ENCODE results near the gene RNH1. TPM values are rescaled to one million over a fixed set of nuclear protein-coding genes. Genes with fewer than 3 reads are reported as not detected.

Gene RNH1
- total and polyA plus RNA-seq, 2 donors (not counting 1 experiment from before 2014, with no cell fraction given): 102 to 561 TPM

GRCh38 chr11:491358-491757 is 15.7 kb downstream of the RNH1 start:
- Histone ChIP-seq H3K4me2 (ENCODE audit: extremely low read depth, insufficient read depth, low read length) (no peak overlapping the region), H2AFZ (ENCODE audit: low read length) (no peak overlapping the region), H3K36me3 (ENCODE audit: control insufficient read depth, insufficient read depth, low read length) (peaks cover 11% of the 10 kb centered on the region), H4K20me1 (ENCODE audit: control insufficient read depth, extremely low read depth, insufficient read depth, low read length) (no peaks in the 10 kb centered on the region), H3K4me1 (ENCODE audit: control insufficient read depth, extremely low read depth, insufficient read depth, low read length) (no peaks in the 10 kb centered on the region), H3K27ac (ENCODE audit: insufficient read depth, low read length) (no peak overlapping the region), H3K9ac (ENCODE audit: insufficient read depth, low read length) (no peak overlapping the region), H3K79me2 (ENCODE audit: control insufficient read depth, insufficient read depth, low read length) (no peaks in the 10 kb centered on the region), H3K27me3 (ENCODE audit: control insufficient read depth, insufficient read depth, low read length) (no peaks in the 10 kb centered on the region), H3K4me3 (replicated peaks in 1 of 4; ENCODE audit: control extremely low read depth in 1 of 4, insufficient read depth in 1 of 4, low read depth in 3 of 4, low read length in 4 of 4) (no peak overlapping the region), H3K9me3 (ENCODE audit: control insufficient read depth, insufficient read depth, low read depth, low read length) (no peaks in the 10 kb centered on the region)
- no peak for DNase-seq (ENCODE audit: low read depth in 2 of 2)
- TF ChIP-seq, protein P1, sequence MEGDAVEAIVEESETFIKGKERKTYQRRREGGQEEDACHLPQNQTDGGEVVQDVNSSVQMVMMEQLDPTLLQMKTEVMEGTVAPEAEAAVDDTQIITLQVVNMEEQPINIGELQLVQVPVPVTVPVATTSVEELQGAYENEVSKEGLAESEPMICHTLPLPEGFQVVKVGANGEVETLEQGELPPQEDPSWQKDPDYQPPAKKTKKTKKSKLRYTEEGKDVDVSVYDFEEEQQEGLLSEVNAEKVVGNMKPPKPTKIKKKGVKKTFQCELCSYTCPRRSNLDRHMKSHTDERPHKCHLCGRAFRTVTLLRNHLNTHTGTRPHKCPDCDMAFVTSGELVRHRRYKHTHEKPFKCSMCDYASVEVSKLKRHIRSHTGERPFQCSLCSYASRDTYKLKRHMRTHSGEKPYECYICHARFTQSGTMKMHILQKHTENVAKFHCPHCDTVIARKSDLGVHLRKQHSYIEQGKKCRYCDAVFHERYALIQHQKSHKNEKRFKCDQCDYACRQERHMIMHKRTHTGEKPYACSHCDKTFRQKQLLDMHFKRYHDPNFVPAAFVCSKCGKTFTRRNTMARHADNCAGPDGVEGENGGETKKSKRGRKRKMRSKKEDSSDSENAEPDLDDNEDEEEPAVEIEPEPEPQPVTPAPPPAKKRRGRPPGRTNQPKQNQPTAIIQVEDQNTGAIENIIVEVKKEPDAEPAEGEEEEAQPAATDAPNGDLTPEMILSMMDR (conservative IDR thresholded peaks at IDR 0.05 in 1 of 2, IDR thresholded peaks at IDR 0.05 in 1 of 2; ENCODE audit: low read depth in 1 of 2, low read length in 2 of 2): no peak
- TF ChIP-seq EZH2 (IDR thresholded peaks at IDR 0.05; ENCODE audit: low read length, missing control alignments): no peak

- H3K9me3 ChIP-seq (ENCODE audit: control insufficient read depth, insufficient read depth, low read depth, low read length): no peaks in the 10 kb centered on the region
- no peak overlapping the region for H3K9ac ChIP-seq (ENCODE audit: insufficient read depth, low read length)
- no peak overlapping the region for H2AFZ ChIP-seq (ENCODE audit: low read length)
- no peak overlapping the region for H3K27ac ChIP-seq (ENCODE audit: insufficient read depth, low read length)
- TF ChIP-seq EZH2 (IDR thresholded peaks at IDR 0.05; ENCODE audit: low read length, missing control alignments): no peak
- H3K4me2 ChIP-seq (ENCODE audit: extremely low read depth, insufficient read depth, low read length): no peak overlapping the region
- H3K79me2 ChIP-seq (ENCODE audit: control insufficient read depth, insufficient read depth, low read length): no peaks in the 10 kb centered on the region
- H3K36me3 ChIP-seq (ENCODE audit: control insufficient read depth, insufficient read depth, low read length): peaks cover 11% of the 10 kb centered on the region
- H3K4me3 ChIP-seq (replicated peaks in 1 of 4; ENCODE audit: control extremely low read depth in 1 of 4, insufficient read depth in 1 of 4, low read depth in 3 of 4, low read length in 4 of 4): no peak overlapping the region
- H3K4me1 ChIP-seq (ENCODE audit: control insufficient read depth, extremely low read depth, insufficient read depth, low read length): no peaks in the 10 kb centered on the region
- H4K20me1 ChIP-seq (ENCODE audit: control insufficient read depth, extremely low read depth, insufficient read depth, low read length): no peaks in the 10 kb centered on the region
- H3K27me3 ChIP-seq (ENCODE audit: control insufficient read depth, insufficient read depth, low read length): no peaks in the 10 kb centered on the region
- no peak for DNase-seq (ENCODE audit: low read depth in 2 of 2)
Measured at GRCh38 chr11:490930-491260, 16.1 kb downstream of the RNH1 start.

DNA sequence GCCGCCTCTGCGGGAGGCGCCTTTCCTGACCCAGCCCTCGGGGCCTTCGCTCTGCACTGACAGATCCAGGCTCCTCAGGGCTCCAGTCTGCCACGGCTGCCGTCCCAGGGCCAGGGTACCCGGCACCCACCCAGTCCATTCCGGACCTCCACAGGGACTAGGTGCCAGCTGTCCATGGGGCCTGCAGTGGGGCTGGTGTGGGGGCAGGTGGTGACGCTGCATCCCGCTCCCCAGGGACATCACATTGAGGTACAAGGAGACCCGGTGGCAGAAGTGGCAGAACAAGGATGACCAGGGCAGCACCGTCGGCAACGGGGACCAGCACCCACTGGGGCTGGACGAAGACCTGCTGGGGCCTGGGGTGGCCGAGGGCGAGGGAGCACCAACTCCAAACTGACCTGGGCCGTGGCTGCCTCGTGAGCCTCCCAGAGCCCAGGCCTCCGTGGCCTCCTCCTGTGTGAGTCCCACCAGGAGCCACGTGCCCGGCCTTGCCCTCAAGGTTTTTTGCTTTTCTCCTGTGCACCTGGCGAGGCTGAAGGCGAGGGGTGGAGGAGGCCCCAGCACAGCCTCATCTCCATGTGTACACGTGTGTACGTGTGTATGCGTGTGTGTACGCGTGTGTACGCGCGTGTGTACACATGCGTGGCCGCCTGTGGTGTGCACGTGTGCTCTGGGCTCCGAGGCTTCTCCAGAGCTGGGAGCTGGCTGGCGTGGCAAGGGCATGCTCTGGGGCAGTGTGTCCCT is 16.7 kb downstream of the RNH1 start:
- H3K4me1 ChIP-seq (ENCODE audit: control insufficient read depth, extremely low read depth, insufficient read depth, low read length): no peaks in the 10 kb centered on the region
- H3K27ac ChIP-seq (ENCODE audit: insufficient read depth, low read length): no peak overlapping the region
- no peak overlapping the region for H3K4me3 ChIP-seq (replicated peaks in 1 of 4; ENCODE audit: control extremely low read depth in 1 of 4, insufficient read depth in 1 of 4, low read depth in 3 of 4, low read length in 4 of 4)
- no peak overlapping the region for H3K4me2 ChIP-seq (ENCODE audit: extremely low read depth, insufficient read depth, low read length)
- H4K20me1 ChIP-seq (ENCODE audit: control insufficient read depth, extremely low read depth, insufficient read depth, low read length): no peaks in the 10 kb centered on the region
- DNase-seq (ENCODE audit: low read depth in 2 of 2): no peak
- H3K79me2 ChIP-seq (ENCODE audit: control insufficient read depth, insufficient read depth, low read length): no peaks in the 10 kb centered on the region
- no peaks in the 10 kb centered on the region for H3K9me3 ChIP-seq (ENCODE audit: control insufficient read depth, insufficient read depth, low read depth, low read length)
- H3K36me3 ChIP-seq (ENCODE audit: control insufficient read depth, insufficient read depth, low read length): peaks cover 8% of the 10 kb centered on the region
- no peaks in the 10 kb centered on the region for H3K27me3 ChIP-seq (ENCODE audit: control insufficient read depth, insufficient read depth, low read length)
- H2AFZ ChIP-seq (ENCODE audit: low read length): no peak overlapping the region
- no peak overlapping the region for H3K9ac ChIP-seq (ENCODE audit: insufficient read depth, low read length)
- no peak for TF ChIP-seq EZH2 (IDR thresholded peaks at IDR 0.05; ENCODE audit: low read length, missing control alignments)
- TF ChIP-seq, protein P1 (conservative IDR thresholded peaks at IDR 0.05 in 1 of 2, IDR thresholded peaks at IDR 0.05 in 1 of 2; ENCODE audit: low read depth in 1 of 2, low read length in 2 of 2): no peak
